ENCODE results near the gene FAT1.

GRCh38 chr4:186684889-186685309, 38.8 kb downstream of the FAT1 start:
- no peak for TF ChIP-seq POLR2A (IDR thresholded peaks at IDR 0.05)
- TF ChIP-seq, protein P1, sequence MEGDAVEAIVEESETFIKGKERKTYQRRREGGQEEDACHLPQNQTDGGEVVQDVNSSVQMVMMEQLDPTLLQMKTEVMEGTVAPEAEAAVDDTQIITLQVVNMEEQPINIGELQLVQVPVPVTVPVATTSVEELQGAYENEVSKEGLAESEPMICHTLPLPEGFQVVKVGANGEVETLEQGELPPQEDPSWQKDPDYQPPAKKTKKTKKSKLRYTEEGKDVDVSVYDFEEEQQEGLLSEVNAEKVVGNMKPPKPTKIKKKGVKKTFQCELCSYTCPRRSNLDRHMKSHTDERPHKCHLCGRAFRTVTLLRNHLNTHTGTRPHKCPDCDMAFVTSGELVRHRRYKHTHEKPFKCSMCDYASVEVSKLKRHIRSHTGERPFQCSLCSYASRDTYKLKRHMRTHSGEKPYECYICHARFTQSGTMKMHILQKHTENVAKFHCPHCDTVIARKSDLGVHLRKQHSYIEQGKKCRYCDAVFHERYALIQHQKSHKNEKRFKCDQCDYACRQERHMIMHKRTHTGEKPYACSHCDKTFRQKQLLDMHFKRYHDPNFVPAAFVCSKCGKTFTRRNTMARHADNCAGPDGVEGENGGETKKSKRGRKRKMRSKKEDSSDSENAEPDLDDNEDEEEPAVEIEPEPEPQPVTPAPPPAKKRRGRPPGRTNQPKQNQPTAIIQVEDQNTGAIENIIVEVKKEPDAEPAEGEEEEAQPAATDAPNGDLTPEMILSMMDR (IDR thresholded peaks at IDR 0.05), result no peak

Data from lower leg skin (tissue), 3 donors.